ENCODE measurements around the gene PPP4C.
"Not testable (repeated sequence)": the region's sequence is repeated elsewhere in the genome, so short reads cannot be mapped to it uniquely, and the experiment has no call there.

Gene PPP4C

GRCh38 chr16:30075503-30076275, at the start of gene PPP4C:
TSS of gene PPP4C (plus strand) at chr16:30075994. CDS start at chr16:30076378, 384 bp downstream.
- DNase-seq (ENCODE audit: low read depth in 2 of 2) = peak; percentile 74 to 78

- DNase-seq (ENCODE audit: low read depth in 2 of 2) = no peak
These were observed 49.3 kb upstream of the PPP4C start for GRCh38 chr16:30026449-30026848.

- DNase-seq (ENCODE audit: low read depth in 2 of 2) = no peak
These were observed 48.0 kb upstream of the PPP4C start for GRCh38 chr16:30027588-30028437.

GRCh38 chr16:30028438-30029076, 47.2 kb upstream of the PPP4C start:
- DNase-seq (ENCODE audit: low read depth in 2 of 2) = no peak

- DNase-seq (ENCODE audit: low read depth in 2 of 2) = no peak
These were observed 45.6 kb upstream of the PPP4C start for GRCh38 chr16:30030011-30030685.

- no peak for DNase-seq (ENCODE audit: low read depth in 2 of 2)
These were observed 44.9 kb upstream of the PPP4C start, which contains the start of gene TLCD3B for GRCh38 chr16:30030841-30031413. TSS of gene TLCD3B (minus strand) at chr16:30031271. CDS start at chr16:30030527, 744 bp downstream.

GRCh38 chr16:30031477-30031918, 44.3 kb upstream of the PPP4C start:
- DNase-seq (ENCODE audit: low read depth in 2 of 2) = no peak

GRCh38 chr16:30032083-30032819, 43.5 kb upstream of the PPP4C start:
- peak in 1 of 2 donors; percentile 37 for DNase-seq (ENCODE audit: low read depth in 2 of 2)

GRCh38 chr16:30033270-30033669, 42.5 kb upstream of the PPP4C start:
- no peak for DNase-seq (ENCODE audit: low read depth in 2 of 2)

- no peak for DNase-seq (ENCODE audit: low read depth in 2 of 2)
These were observed 35.6 kb upstream of the PPP4C start for GRCh38 chr16:30040221-30040620.

GRCh38 chr16:30040690-30041089, 35.1 kb upstream of the PPP4C start:
- not testable (repeated sequence) for DNase-seq (ENCODE audit: low read depth in 2 of 2)

GRCh38 chr16:30041841-30042240, 34.0 kb upstream of the PPP4C start:
- DNase-seq (ENCODE audit: low read depth in 2 of 2) = no peak

GRCh38 chr16:30046178-30046577, 29.6 kb upstream of the PPP4C start:
- no peak for DNase-seq (ENCODE audit: low read depth in 2 of 2)

GRCh38 chr16:30046588-30046987, 29.2 kb upstream of the PPP4C start:
- no peak for DNase-seq (ENCODE audit: low read depth in 2 of 2)

GRCh38 chr16:30049871-30050270, 25.9 kb upstream of the PPP4C start:
- DNase-seq (ENCODE audit: low read depth in 2 of 2) = no peak

GRCh38 chr16:30051518-30051917, 24.3 kb upstream of the PPP4C start:
- no peak for DNase-seq (ENCODE audit: low read depth in 2 of 2)

GRCh38 chr16:30052671-30053372, 23.0 kb upstream of the PPP4C start:
- DNase-seq (ENCODE audit: low read depth in 2 of 2) = peak; percentile 80 to 83

GRCh38 chr16:30053376-30054015, 22.3 kb upstream of the PPP4C start:
- DNase-seq (ENCODE audit: low read depth in 2 of 2) = no peak

GRCh38 chr16:30054451-30054850, 21.3 kb upstream of the PPP4C start:
- DNase-seq (ENCODE audit: low read depth in 2 of 2) = no peak

All from stimulated activated CD8-positive, alpha-beta memory T cell treated with anti-CD3 and anti-CD28 coated beads, Interleukin-7, amount 100 ng/mL, for 1 hour (primary cell).